ENCODE results near the gene CXorf38.

DNA sequence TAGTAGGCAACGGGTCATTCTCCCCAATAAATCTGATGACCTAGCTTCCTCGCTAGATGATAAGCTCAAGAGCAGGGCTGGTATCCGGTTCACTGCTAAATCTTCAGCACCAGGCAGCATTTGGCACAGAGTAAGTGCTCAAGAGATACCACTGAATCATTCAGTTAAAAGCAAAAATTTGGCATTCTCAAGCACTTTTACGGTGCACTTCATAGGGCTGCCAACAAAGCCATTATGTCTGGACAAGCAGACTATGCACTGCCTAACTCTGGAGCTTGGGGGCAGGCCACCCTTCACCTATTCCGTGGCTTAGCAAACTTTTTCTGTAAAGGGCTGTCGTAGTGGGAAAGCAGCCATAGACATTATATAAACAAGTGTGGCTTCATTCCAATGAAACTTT is 23.8 kb upstream of the CXorf38 start:
- TF ChIP-seq, protein P1, sequence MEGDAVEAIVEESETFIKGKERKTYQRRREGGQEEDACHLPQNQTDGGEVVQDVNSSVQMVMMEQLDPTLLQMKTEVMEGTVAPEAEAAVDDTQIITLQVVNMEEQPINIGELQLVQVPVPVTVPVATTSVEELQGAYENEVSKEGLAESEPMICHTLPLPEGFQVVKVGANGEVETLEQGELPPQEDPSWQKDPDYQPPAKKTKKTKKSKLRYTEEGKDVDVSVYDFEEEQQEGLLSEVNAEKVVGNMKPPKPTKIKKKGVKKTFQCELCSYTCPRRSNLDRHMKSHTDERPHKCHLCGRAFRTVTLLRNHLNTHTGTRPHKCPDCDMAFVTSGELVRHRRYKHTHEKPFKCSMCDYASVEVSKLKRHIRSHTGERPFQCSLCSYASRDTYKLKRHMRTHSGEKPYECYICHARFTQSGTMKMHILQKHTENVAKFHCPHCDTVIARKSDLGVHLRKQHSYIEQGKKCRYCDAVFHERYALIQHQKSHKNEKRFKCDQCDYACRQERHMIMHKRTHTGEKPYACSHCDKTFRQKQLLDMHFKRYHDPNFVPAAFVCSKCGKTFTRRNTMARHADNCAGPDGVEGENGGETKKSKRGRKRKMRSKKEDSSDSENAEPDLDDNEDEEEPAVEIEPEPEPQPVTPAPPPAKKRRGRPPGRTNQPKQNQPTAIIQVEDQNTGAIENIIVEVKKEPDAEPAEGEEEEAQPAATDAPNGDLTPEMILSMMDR (IDR thresholded peaks at IDR 0.05 in 4 of 5, conservative IDR thresholded peaks at IDR 0.05 in 1 of 5) = peak in 1 of 5 experiments; percentile 14
- TF ChIP-seq POLR2A (IDR thresholded peaks at IDR 0.05) = no peak
